GM12874 (cell line): ENCODE data around the gene SEMA5A.

ENCODE experiments used
- TF ChIP-seq, protein P1 (sequence below): IDR thresholded peaks from 2 replicates; pipeline ENCODE4 v1.5.1; 2011; ENCODE audit warnings: low read depth, mild to moderate bottlenecking, control low read depth, low read length, moderate library complexity; ENCODE audit not compliant: insufficient read depth

Gene SEMA5A

DNA sequence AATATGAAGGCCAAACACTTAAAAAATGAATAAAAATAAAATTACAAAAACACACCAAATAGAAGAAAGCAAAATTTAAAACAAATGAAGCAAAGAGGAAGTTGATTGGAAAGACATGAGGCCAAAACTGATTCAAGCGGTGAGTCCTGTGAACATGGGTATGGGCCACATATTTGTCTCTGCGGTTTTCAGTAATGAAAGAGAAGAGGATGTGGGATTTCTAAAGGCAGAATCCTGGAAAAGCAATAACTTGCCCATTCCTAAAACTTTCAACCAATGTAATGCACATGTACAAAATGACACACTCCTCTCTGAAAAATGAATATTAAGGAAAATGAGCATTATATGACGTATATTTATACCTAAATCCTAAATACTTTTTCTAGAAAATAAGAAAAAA is 263.7 kb downstream of the SEMA5A start:
- TF ChIP-seq, protein P1, sequence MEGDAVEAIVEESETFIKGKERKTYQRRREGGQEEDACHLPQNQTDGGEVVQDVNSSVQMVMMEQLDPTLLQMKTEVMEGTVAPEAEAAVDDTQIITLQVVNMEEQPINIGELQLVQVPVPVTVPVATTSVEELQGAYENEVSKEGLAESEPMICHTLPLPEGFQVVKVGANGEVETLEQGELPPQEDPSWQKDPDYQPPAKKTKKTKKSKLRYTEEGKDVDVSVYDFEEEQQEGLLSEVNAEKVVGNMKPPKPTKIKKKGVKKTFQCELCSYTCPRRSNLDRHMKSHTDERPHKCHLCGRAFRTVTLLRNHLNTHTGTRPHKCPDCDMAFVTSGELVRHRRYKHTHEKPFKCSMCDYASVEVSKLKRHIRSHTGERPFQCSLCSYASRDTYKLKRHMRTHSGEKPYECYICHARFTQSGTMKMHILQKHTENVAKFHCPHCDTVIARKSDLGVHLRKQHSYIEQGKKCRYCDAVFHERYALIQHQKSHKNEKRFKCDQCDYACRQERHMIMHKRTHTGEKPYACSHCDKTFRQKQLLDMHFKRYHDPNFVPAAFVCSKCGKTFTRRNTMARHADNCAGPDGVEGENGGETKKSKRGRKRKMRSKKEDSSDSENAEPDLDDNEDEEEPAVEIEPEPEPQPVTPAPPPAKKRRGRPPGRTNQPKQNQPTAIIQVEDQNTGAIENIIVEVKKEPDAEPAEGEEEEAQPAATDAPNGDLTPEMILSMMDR: no peak

DNA sequence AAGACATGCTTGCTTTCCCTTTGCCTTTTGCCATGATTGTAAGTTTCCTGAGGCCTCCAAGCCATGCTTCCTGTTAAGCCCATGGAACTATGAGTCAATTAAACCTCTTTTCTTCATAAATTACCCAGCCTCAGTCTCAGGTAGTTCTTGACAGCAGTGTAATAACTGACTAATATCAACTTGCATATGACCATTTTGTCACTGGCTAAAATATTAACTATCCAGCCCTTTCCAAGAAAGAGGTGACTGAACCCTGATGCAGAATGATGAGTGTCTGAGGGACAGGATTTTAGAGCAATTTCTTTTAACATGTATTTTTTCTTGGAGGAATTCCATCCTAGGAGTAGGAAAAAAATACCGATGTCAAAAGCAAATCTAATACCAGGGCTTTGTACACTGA is 266.1 kb downstream of the SEMA5A start:
- TF ChIP-seq, protein P1: no peak

DNA sequence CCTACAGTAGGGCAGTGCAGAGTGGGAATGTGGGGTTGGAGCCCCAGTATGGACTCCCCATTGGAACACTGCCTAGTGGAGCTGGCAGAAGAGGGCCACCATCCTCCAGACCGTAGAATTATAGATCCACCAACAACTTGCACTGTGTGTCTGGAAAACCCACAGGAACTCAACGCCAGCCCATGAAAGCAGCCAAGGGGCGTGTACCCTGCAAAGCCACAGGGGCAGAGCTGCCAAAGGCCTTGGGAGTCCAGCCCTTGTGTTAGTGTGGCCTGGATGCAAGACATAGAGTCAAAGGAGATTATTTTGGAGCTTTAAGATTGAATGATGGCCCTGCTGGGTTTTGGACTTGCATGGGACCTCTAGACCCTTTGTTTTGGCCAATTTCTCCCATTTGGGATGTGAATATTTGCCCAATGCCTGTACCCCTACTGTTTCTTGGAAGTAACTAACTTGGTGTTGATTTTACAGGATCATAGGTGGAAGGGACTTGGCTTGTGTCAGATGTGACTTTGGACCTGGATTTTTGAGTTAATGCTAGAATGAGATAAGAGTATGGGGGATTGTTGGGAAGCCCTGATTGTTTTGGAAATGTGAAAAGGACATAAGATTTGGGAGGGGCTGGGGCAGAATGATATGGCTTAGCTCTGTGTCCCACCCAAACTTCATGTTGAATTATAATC is 266.8 kb downstream of the SEMA5A start:
- TF ChIP-seq, protein P1: no peak

DNA sequence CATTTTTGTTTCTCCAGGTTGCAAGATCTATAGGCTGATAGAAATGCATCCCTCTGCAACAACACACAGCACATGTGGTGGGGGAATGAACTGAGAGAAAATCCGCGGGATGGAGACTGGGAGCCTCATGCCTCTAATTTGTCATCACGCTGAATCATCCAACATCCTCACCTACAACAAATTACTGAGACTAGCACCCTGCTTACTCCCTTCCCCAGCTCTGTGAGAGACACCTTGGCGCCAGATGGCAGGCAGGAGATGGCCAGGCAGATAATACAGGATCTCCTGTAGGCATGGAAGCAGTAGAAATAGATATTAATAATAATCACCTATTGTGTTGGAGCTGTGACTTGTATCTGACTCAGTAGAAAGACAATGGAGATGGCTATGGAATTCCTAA is 276.9 kb downstream of the SEMA5A start:
- TF ChIP-seq, protein P1: no peak

DNA sequence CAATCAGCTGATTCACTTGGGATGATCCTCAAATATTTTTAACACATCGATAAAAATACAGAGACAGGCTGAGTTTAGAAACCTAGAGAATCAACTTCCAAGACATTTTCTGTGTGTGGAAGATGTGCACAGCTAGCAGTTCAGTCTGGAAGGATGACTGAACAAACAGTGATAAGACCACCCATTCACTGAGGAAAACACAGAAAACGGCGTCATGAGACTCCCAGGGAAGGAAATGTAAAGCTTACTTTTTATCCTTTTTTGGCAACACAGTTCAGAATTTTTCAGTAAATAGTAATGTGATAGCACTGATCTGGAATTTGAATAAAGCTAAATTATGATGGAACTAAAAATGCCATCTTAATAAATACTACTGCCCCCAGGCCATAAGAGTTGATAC is 277.6 kb downstream of the SEMA5A start:
- TF ChIP-seq, protein P1: no peak

DNA sequence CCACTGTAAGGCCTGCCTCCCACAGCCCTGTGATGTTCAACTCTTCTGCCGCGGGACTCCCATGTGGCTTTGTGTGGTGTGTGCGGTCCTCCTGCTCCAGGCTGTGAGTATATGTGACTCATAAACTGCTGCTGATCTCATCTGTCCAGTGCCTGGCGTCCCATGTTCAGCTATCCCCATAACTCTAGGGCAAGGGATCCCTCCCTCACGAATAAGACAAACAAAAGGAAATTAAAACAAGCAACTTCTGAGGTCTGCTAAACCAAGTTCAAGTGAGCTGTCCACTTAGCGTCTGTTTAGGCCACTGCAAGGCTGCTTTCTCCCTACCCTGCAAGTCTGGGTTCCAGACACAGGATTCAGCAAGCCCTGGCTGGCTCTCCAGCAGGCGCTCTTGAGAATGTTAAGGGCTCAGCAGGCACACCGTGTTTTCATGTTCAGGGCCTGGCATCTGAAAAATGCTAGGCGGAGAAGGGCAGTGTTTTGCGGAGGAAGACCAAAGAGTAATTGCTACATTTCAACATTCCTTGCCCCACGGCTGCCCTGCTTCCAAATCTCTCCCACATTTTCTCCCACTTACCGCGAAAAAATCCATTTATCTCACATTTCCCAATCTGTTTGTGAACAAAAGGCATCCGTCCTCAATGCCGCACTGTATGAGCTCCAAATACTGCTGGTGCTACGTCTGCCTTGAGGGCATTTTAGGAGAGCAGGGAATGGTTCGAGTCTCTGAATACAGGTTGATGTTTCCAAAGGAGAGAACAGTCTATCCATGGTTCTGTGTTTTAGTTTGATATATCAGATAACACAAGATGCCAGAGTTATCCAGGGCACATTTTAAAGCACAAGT is 280.2 kb downstream of the SEMA5A start:
- TF ChIP-seq, protein P1: no peak

DNA sequence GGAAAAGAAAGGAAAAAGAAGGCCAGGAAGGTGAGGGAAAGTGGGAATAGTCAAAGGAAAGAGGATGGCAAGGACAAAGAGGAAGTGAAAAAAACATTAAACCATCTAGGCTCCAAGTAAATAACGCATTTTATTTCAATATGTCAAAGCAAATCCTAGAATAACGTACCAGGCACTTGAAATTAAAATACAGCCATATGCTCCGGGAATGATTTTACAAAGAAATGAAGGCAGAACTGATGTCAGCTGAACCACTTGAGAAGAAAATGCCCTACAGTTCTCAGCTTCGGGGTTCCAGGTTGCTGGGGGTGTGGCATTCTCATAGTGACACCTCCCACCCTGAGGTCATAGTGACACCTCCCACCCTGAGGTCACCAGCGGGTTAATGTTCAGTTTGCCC is 281.6 kb downstream of the SEMA5A start:
- TF ChIP-seq, protein P1: no peak
